ENCODE measurements around the gene FAM76A. TPM values are rescaled to one million over a fixed set of nuclear protein-coding genes. Genes with fewer than 3 reads are reported as not detected.

The FAM76A gene
- total RNA-seq: 19.6 TPM

DNA sequence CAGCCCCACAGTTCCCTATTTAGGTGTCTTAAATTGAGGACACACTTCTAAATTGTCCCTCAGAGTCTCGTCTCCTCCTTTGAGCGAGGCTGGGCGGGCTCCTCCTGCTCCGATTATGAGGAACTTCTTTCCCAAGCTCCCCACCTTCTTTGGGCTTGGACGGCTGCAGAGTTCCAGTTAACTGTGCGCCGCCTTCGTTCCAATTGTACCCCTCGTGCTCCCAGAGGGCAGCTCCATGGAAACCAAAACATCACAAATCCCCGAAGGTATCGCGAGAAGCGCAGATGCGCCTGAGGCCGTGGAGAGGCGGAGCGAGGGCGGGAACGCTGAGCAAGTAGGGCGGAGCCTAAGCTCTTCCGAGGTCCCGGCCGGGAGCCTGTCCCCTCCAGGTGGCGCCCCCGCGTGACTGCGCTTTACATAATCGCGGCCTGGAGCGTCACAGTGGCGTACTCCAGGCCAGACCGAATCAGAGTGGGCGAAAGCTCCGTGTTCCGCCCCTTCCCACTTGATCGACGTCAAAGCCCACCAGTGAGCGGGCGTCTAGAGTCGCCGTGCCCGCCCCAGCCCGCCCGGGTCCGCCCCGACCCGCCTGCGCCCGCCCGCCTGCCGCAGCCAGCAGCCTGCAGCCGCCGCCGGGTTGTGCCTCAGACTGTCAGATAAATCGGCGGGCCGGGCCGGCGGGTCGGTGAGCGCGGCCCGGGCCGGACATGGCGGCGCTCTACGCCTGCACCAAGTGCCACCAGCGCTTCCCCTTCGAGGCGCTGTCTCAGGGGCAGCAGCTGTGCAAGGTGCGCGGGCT is at the start of gene FAM76A:
FAM76A (plus strand) TSS at position 588 of the 799 bp plus-strand sequence; CDS start at position 708, 120 bp downstream.

DNA sequence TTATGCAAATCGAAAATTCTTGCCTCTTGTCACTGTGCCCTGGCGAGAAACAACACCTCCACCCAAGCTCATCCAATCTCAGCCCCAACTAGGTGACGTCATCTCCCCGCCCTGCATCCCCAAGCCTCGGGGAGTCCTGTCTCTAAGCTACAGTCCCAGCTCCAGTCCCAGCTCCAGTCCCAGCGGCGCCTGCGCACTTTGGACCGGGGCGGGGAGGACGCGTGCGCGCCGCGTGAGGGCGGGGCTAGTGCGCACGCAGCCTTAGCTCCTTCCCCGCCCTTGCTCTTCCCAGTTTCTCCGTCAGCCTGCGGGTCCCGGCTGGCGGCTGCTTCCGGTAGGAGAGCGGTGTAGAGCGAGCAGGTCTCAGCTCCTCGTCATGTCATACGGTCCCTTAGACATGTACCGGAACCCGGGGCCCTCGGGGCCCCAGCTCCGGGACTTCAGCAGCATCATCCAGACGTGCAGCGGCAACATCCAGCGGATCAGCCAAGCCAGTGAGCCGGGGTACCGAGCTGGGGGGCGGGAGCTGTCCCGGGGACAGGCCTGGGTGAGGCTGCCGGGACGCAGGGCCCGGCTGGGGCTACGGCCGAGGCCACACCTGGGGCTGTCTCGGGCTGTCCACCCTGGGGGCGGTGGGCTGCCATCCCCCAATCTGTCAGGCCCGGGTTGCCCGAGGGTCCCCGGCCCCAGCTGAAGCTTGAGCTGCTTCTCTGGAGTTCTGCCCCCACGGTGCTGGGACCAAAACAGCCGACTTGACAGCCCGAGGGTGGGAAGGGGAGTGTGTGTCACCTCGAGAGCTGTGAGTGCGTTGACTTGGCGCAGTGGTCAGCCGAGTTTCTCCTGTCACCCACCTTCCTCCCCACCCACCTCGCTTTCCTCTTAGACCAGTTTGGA is 47.4 kb downstream of the FAM76A start, which contains the start of gene STX12:
STX12 (plus strand) TSS at position 288 of the 894 bp plus-strand sequence; CDS start at position 377, 89 bp downstream.

Small RNAs within 50 kb of the gene (small RNA-seq; reads per million reads assigned to genes)
- gene AL020997.2 (not detected), gene RNU6-424P (not detected)

Other genes with a start within 250 kb of the FAM76A start
- 8.5 TPM for gene WASF2, start 235.8 kb upstream of the FAM76A start, total RNA-seq
- gene AHDC1, start 121.8 kb upstream of the FAM76A start, total RNA-seq: 13.8 TPM
- 1.4 TPM for gene FGR, start 90.8 kb upstream of the FAM76A start, total RNA-seq
- gene IFI6, start 53.8 kb upstream of the FAM76A start, total RNA-seq: 51.4 TPM
- gene STX12, start 47.3 kb downstream of the FAM76A start, total RNA-seq: 152 TPM
- 46.6 TPM for gene PPP1R8, start 104.8 kb downstream of the FAM76A start, total RNA-seq
- 2.8 TPM for gene THEMIS2, start 146.6 kb downstream of the FAM76A start, total RNA-seq
- gene RPA2, start 188.6 kb downstream of the FAM76A start, total RNA-seq: 77.0 TPM
- gene SMPDL3B, start 209.0 kb downstream of the FAM76A start, total RNA-seq: 2.3 TPM
- gene XKR8, start 234.0 kb downstream of the FAM76A start, total RNA-seq: 2.8 TPM